ENCODE results near the gene LDAF1.

LDAF1 gene

GRCh38 chr16:21199607-21200218 lies 41.2 kb downstream of the LDAF1 start:
- DNase-seq, result no peak

GRCh38 chr16:21203155-21203797 lies 44.8 kb downstream of the LDAF1 start:
- DNase-seq, result no peak

GRCh38 chr16:21205303-21205702 lies 46.8 kb downstream of the LDAF1 start:
- no peak for DNase-seq

- no peak for DNase-seq
These were observed 48.1 kb downstream of the LDAF1 start for GRCh38 chr16:21206550-21206949.

- no peak for DNase-seq
These were observed 50.2 kb downstream of the LDAF1 start for GRCh38 chr16:21208446-21209230.

- no peak for DNase-seq
These were observed 53.0 kb downstream of the LDAF1 start, which contains the start of gene ZP2 for GRCh38 chr16:21211486-21211885. TSS of gene ZP2 (minus strand) at chr16:21211574. CDS start at chr16:21211547, 27 bp downstream.

GRCh38 chr16:21214086-21214485 lies 55.6 kb downstream of the LDAF1 start:
- DNase-seq, result no peak

GRCh38 chr16:21217121-21217520 lies 58.6 kb downstream of the LDAF1 start:
- DNase-seq, result no peak

- DNase-seq, result no peak
These were observed 59.7 kb downstream of the LDAF1 start for GRCh38 chr16:21218153-21218552.

- no peak for DNase-seq
These were observed 61.1 kb downstream of the LDAF1 start for GRCh38 chr16:21219551-21219950.

GRCh38 chr16:21222495-21223337 lies 64.2 kb downstream of the LDAF1 start:
- DNase-seq, result no peak

- no peak for DNase-seq
These were observed 65.3 kb downstream of the LDAF1 start for GRCh38 chr16:21223787-21224186.

GRCh38 chr16:21224800-21225199 lies 66.3 kb downstream of the LDAF1 start:
- DNase-seq, result peak; percentile 12

GRCh38 chr16:21226749-21227148 lies 68.3 kb downstream of the LDAF1 start:
- no peak for DNase-seq

- DNase-seq, result peak; percentile 16
These were observed 69.4 kb downstream of the LDAF1 start for GRCh38 chr16:21227866-21228265.

GRCh38 chr16:21228361-21228872 lies 69.9 kb downstream of the LDAF1 start:
- DNase-seq, result no peak
